Right lobe of liver (tissue), 6 donors: ENCODE results near the gene ARHGEF33. TPM values are rescaled to one million over a fixed set of nuclear protein-coding genes. Genes with fewer than 3 reads are reported as not detected.

Experiments used
- ATAC-seq, 4 donors: fragments of 200-7000 bp; cut with Tn5 transposase; one replicate each; pipeline ENCODE4 v1.9.1; 2020; ENCODE audit warnings: mild to moderate bottlenecking in 4 of 4, moderate library complexity in 4 of 4
- DNase-seq, 3 donors: peaks; one replicate each; pipeline ENCODE4 v3.0.0-alpha.2; 2020
- H3K27ac ChIP-seq, 3 donors: fragments of 200-600 bp; one replicate each; pipeline ENCODE4 v1.8.0; 2022
- H3K27me3 ChIP-seq, 2 donors: fragments of 200-600 bp; one replicate each; pipeline ENCODE4 v1.8.0; 2022
- H3K36me3 ChIP-seq, 4 donors: fragments of 200-600 bp; sonication (generic) in 1 of 4; one replicate each; pipeline versions ENCODE4 v1.5.1 to v1.8.0; 2017 to 2022; ENCODE audit warnings: control low read depth in 1 of 4
- H3K4me1 ChIP-seq, 4 donors: fragments of 200-600 bp; sonication (generic) in 1 of 4; one replicate each; pipeline versions ENCODE4 v1.5.1 to v1.8.0; 2017 to 2022; ENCODE audit warnings: control low read depth in 1 of 4
- H3K4me3 ChIP-seq, 3 donors: fragments of 200-600 bp; one replicate each; pipeline ENCODE4 v1.8.0; 2022
- H3K9me3 ChIP-seq, 4 donors: fragments of 200-600 bp; sonication (generic) in 1 of 4; one replicate each; pipeline versions ENCODE4 v1.5.1 to v1.8.0; 2017 to 2022; ENCODE audit warnings: control low read depth in 1 of 4
- POLR2A ChIP-seq: fragments of 450-650 bp; IDR thresholded peaks from one replicate; pipeline ENCODE4 v1.6.1; 2017; ENCODE audit warnings: antibody characterized with exemption, mild to moderate bottlenecking
- WGBS: methylation state at CpG from one replicate; pipeline ENCODE4 v1.1.6; 2018; ENCODE audit warnings: low coverage, low lambda C conversion rate; ENCODE audit not compliant: insufficient coverage; ENCODE audit errors: missing lambda C conversion rate; 5-methylcytosine and 5-hydroxymethylcytosine counted together
- intact Hi-C, 2 donors: fragments of 100-400 bp; cut with DNase I; formaldehyde crosslinking; loops; one replicate each; pipeline versions ENCODE4 v1.11.2 to v1.14.1; 2022
- long read RNA-seq: library from polyadenylated mRNA; unstranded; transcript quantifications from one replicate; pipeline ENCODE4 v2.0.0, GENCODE V29; 2019
- total RNA-seq, 6 experiments: library from RNA; depleted of rRNA in 2 of 6; stranded (reverse); fragments of >200 nt in 2 of 6; fragmentation: NEBNext Ultra II Directional in 3 of 6; extraction: Animal tissue kit (Norgen Biotek cat#: 25700) in 3 of 6; gene quantifications; one replicate each; pipeline versions ENCODE4 v1.1.0 to v1.2.4, GENCODE V29; 2016 to 2023
- TF ChIP-seq, protein P1 (sequence below), 4 donors: fragments of 200-600 bp in 3 of 4; fragments of 450-650 bp in 1 of 4; IDR thresholded peaks; one replicate each; pipeline versions ENCODE4 v1.5.1 to v1.8.0; 2016 to 2022; ENCODE audit warnings: antibody characterized with exemption in 4 of 4, mild to moderate bottlenecking in 2 of 4
- donor health status: DM: no; HTN: yes; CAD: no.
- donor health status: DM: no; HTN: no; CAD: no.
- donor health status: DM: no; HTN: no; CAD: no.
- donor health status: DM: no; HTN: yes; CAD: no.
- donor health status: DM: no; HTN: yes; CAD: no.

Gene ARHGEF33
- total RNA-seq, result under 1 TPM in 4 of 6 experiments, not detected in 2; 0.11 to 0.56 (median 0.29) TPM
- long read RNA-seq, result 0 reads

DNA sequence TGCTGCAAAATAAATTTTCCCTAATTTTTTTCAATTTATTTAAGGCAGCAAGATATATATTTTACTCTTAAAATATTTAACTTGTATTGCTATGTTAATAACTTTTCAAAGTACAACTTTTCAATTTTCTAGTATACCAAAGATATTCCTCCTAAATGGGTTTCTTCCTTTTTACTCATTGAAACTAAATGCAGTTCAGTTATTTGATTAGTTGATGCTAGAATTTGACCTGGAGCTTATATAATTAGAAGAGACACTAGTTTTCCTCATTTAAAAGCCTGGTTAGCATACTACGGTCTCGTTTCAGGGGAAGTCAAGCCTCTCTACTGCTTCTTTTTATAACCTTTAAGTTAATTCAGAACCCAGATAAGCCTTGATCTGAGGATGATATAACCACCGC is at the start of gene ARHGEF33:
Gene ARHGEF33, plus strand, starts transcription at position 301 of the 400 bp plus-strand sequence. CDS start 29,573 bp downstream, outside the sequence.
- Histone ChIP-seq H3K27ac (no peak within 1 kb of the TSS), H3K4me1 (no peaks in the 10 kb centered on the region), H3K27me3 (no peaks in the 10 kb centered on the region), H3K36me3 (no peaks in the 10 kb centered on the region), H3K4me3 (no peak within 1 kb of the TSS), H3K9me3 (no peaks in the 10 kb centered on the region)
- 79% methylated on average over 3 of the region's 3 CpGs for WGBS
- no peak for TF ChIP-seq POLR2A
- TF ChIP-seq, protein P1, sequence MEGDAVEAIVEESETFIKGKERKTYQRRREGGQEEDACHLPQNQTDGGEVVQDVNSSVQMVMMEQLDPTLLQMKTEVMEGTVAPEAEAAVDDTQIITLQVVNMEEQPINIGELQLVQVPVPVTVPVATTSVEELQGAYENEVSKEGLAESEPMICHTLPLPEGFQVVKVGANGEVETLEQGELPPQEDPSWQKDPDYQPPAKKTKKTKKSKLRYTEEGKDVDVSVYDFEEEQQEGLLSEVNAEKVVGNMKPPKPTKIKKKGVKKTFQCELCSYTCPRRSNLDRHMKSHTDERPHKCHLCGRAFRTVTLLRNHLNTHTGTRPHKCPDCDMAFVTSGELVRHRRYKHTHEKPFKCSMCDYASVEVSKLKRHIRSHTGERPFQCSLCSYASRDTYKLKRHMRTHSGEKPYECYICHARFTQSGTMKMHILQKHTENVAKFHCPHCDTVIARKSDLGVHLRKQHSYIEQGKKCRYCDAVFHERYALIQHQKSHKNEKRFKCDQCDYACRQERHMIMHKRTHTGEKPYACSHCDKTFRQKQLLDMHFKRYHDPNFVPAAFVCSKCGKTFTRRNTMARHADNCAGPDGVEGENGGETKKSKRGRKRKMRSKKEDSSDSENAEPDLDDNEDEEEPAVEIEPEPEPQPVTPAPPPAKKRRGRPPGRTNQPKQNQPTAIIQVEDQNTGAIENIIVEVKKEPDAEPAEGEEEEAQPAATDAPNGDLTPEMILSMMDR (IDR thresholded peaks at IDR 0.05), result no peak
- DNase-seq (no peak), ATAC-seq (no peak)
- intact Hi-C loops, result no loop called here

DNA sequence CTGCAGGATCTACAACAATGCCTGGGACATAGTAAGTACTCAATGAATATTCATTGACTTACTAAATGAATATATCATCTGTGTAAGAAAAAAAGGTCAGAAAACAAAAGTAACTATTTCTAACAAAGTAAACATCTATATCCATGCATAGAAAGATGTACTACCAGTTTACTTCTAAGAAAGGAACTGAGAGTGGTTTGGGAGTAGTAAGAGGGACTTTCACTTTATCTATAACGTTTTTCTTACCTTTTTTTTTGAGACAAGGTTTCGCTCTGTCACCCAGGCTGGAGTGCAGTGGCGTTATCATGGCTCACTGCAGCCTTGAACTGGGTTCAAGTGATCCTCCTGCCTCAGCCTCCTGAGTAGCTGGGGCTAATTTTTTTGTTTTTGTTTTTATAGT is 39.6 kb upstream of the ARHGEF33 start:
- no peak for ATAC-seq
- Histone ChIP-seq H3K4me1 (no peaks in the 10 kb centered on the region), H3K27me3 (no peaks in the 10 kb centered on the region), H3K27ac (no peak overlapping the region), H3K36me3 (peaks cover 0 to 16% (median 5%) of the 10 kb centered on the region in 4 donors), H3K4me3 (no peak overlapping the region), H3K9me3 (no peaks in the 10 kb centered on the region)
- DNase-seq, result no peak
- TF ChIP-seq, protein P1 (IDR thresholded peaks at IDR 0.05), result no peak
- TF ChIP-seq POLR2A, result no peak
- 50% methylated on average over 1 of the region's 3 CpGs for WGBS
- intact Hi-C loops, result no loop called here

DNA sequence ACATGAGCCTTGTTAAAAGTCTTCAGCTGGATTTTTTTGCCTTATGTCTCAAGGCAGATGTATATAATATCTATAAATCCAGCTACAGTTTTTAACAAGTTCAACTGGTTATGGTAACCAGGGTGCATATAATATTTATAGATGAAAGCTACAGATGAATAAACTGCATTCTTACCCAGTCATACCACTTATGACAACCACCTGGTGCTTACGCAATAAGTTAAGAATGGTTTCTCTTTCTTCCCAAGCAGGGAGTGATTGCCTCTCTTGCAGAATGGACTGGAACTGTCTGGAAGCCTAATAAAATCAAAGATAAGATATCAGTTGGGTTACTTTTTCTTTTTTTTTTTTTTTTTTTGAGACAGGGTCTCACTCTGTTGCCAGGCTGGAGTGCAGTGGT is 33.5 kb upstream of the ARHGEF33 start:
- H3K4me3 ChIP-seq, result no peak overlapping the region
- ATAC-seq, result peak in 1 of 4 donors; percentile 15
- peaks cover 0 to 6% (median 0%) of the 10 kb centered on the region in 4 donors for H3K4me1 ChIP-seq
- intact Hi-C loops, result no loop called here
- 78% methylated on average over 1 of the region's 1 CpG for WGBS
- no peak overlapping the region for H3K27ac ChIP-seq
- DNase-seq, result no peak
- no peak for TF ChIP-seq POLR2A
- TF ChIP-seq, protein P1 (IDR thresholded peaks at IDR 0.05), result no peak
- peaks cover 0 to 35% (median 6%) of the 10 kb centered on the region in 4 donors for H3K36me3 ChIP-seq
- no peaks in the 10 kb centered on the region for H3K27me3 ChIP-seq
- no peaks in the 10 kb centered on the region for H3K9me3 ChIP-seq

DNA sequence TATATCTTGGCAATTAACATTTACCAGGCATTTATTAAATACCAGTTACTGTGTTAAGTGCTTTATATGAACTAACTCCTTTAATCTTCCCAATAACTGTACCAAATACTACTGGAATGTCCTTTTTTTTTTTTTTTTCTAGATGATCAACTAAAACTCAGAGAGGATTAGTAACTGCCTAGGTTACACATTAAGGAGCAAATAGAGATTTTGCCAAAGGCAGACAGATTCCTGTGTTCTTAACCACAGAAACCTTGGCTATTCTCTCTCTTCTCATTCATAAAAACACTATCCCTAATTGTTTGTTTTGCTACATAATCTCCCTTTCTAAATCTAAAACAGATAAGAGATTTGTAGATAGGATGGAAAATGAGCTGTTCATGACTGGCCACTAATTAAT is 27.2 kb upstream of the ARHGEF33 start:
- H3K4me3 ChIP-seq, result no peak overlapping the region
- DNase-seq (no peak), ATAC-seq (no peak)
- no peaks in the 10 kb centered on the region for H3K27me3 ChIP-seq
- TF ChIP-seq POLR2A, result no peak
- TF ChIP-seq, protein P1 (IDR thresholded peaks at IDR 0.05), result no peak
- H3K9me3 ChIP-seq, result no peaks in the 10 kb centered on the region
- intact Hi-C loops, result no loop called here
- peaks cover 0 to 34% (median 6%) of the 10 kb centered on the region in 4 donors for H3K36me3 ChIP-seq
- peaks cover 0 to 6% (median 0%) of the 10 kb centered on the region in 4 donors for H3K4me1 ChIP-seq
- H3K27ac ChIP-seq, result no peak overlapping the region
